Panc1 (cell line): ENCODE results near the gene RAPSN.

ENCODE experiments used
- CTCF ChIP-seq: fragments of 450-650 bp; IDR thresholded peaks from 2 replicates; pipeline ENCODE4 v1.5.1; 2017; ENCODE audit warnings: mild to moderate bottlenecking
- POLR2AphosphoS5 ChIP-seq: IDR thresholded peaks from 2 replicates; pipeline ENCODE4 v1.6.1; 2012; ENCODE audit warnings: mild to moderate bottlenecking, low read depth, low read length, moderate library complexity
- SIN3A ChIP-seq: IDR thresholded peaks from 2 replicates; pipeline ENCODE4 v1.6.1; 2012; ENCODE audit warnings: low read depth, mild to moderate bottlenecking, low read length, moderate library complexity, borderline replicate concordance; ENCODE audit not compliant: insufficient read depth

GRCh38 chr11:47408598-47409439, 40.1 kb downstream of the RAPSN start:
- TF ChIP-seq CTCF (no peak), SIN3A (no peak; the same call in 1 of the 2 replicates), POLR2AphosphoS5 (no peak)
